Keratinocyte (primary cell): ENCODE data around the gene ASRGL1. TPM values are rescaled to one million over a fixed set of nuclear protein-coding genes. Genes with fewer than 3 reads are reported as not detected.

Source experiments
- DNase-seq: peaks from one replicate; pipeline ENCODE4 v3.0.0-alpha.2; 2011; ENCODE audit warnings: low read depth, missing footprints, low spot score
- FAIRE-seq: peaks from 2 replicates; lab custom pipeline; 2011; peaks lifted over from hg19 to GRCh38; lab: Jason Lieb, UNC
- H2AFZ ChIP-seq: 2 replicates; pipeline ENCODE4 v1.6.0; 2012; ENCODE audit warnings: low read length, control low read depth, inconsistent platforms; ENCODE audit not compliant: control insufficient read depth
- H3K27ac ChIP-seq: 2 replicates; pipeline ENCODE4 v1.5.1; 2011; ENCODE audit warnings: low read length; ENCODE audit not compliant: control insufficient read depth, insufficient read depth
- H3K27me3 ChIP-seq: 3 replicates; pipeline ENCODE4 v1.6.0; 2011; ENCODE audit warnings: low read length; ENCODE audit not compliant: control insufficient read depth, insufficient read depth; ENCODE audit errors: extremely low read depth
- H3K36me3 ChIP-seq, 2 experiments: 2 replicates in 1 of 2; 3 replicates in 1 of 2; pipeline ENCODE4 v1.5.1; 2011; ENCODE audit warnings: low read length in 2 of 2, mild to moderate bottlenecking in 1 of 2; ENCODE audit not compliant: control insufficient read depth in 2 of 2, insufficient read depth in 2 of 2; ENCODE audit errors: extremely low read depth in 1 of 2
- H3K4me1 ChIP-seq: 3 replicates; pipeline ENCODE4 v1.5.1; 2011; ENCODE audit warnings: low read length; ENCODE audit not compliant: control insufficient read depth, insufficient read depth; ENCODE audit errors: extremely low read depth
- H3K4me2 ChIP-seq: 3 replicates; pipeline ENCODE4 v1.6.0; 2011; ENCODE audit warnings: low read depth, low read length; ENCODE audit not compliant: control insufficient read depth, insufficient read depth; ENCODE audit errors: extremely low read depth
- H3K4me3 ChIP-seq, 3 experiments: fragments of 200-600 bp in 1 of 3; sonication (generic) in 1 of 3; 2 replicates in 2 of 3; 3 replicates in 1 of 3; pipeline ENCODE4 v1.5.1; 2011 to 2016; ENCODE audit warnings: low read length in 3 of 3, mild to moderate bottlenecking in 3 of 3, control low read depth in 2 of 3, inconsistent platforms in 1 of 3, low read depth in 1 of 3, mixed read lengths in 1 of 3, mixed run types in 1 of 3, moderate library complexity in 1 of 3; ENCODE audit not compliant: control insufficient read depth in 2 of 3, insufficient read depth in 2 of 3; ENCODE audit errors: extremely low read depth in 1 of 3
- H3K79me2 ChIP-seq: 2 replicates; pipeline ENCODE4 v1.6.0; 2012; ENCODE audit warnings: low read length; ENCODE audit not compliant: control insufficient read depth, insufficient read depth
- H3K9ac ChIP-seq: 3 replicates; pipeline ENCODE4 v1.6.0; 2011; ENCODE audit warnings: low read length; ENCODE audit not compliant: control insufficient read depth, insufficient read depth; ENCODE audit errors: extremely low read depth
- H3K9me1 ChIP-seq: 3 replicates; pipeline ENCODE4 v1.6.0; 2011; ENCODE audit warnings: low read length; ENCODE audit not compliant: control insufficient read depth, insufficient read depth; ENCODE audit errors: extremely low read depth
- H3K9me3 ChIP-seq: 2 replicates; pipeline ENCODE4 v1.5.1; 2012; ENCODE audit warnings: low read depth, low read length; ENCODE audit not compliant: control insufficient read depth
- H4K20me1 ChIP-seq: 3 replicates; pipeline ENCODE4 v1.6.0; 2011; ENCODE audit warnings: low read length; ENCODE audit not compliant: control insufficient read depth, insufficient read depth; ENCODE audit errors: extremely low read depth
- EZH2 ChIP-seq: IDR thresholded peaks from one replicate; pipeline ENCODE4 v1.6.1; 2012; ENCODE audit warnings: inconsistent platforms, mild to moderate bottlenecking, low read length, moderate library complexity
- dilution Hi-C: fragments of 300-500 bp; cut with MboI; formaldehyde crosslinking; loops from one replicate; pipeline ENCODE4 v1.7.0; 2020; ENCODE audit warnings: low sequenced_read_pairs; ENCODE audit not compliant: extremely low pct_ligation_motif_present
- polyA plus RNA-seq, 5 experiments: library from polyadenylated mRNA; depleted of rRNA in 3 of 5; stranded (reverse) in 3 of 5; stranded (forward) in 1 of 5; unstranded in 1 of 5; fragments of >200 nt; gene quantifications; 1 replicate in 1 of 5; 2 replicates in 3 of 5; 3 replicates in 1 of 5; pipeline versions ENCODE4 v1.2.1 to v1.2.3, GENCODE V29; 2011 to 2012; ENCODE audit warnings: missing spikeins in 2 of 5, low read depth in 1 of 5, low replicate concordance in 1 of 5
- TF ChIP-seq, protein P1 (sequence below), 3 experiments: IDR thresholded peaks in 1 of 3; conservative IDR thresholded peaks in 1 of 3; optimal IDR thresholded peaks in 1 of 3; 2 replicates in 2 of 3; 3 replicates in 1 of 3; pipeline versions ENCODE3 to v1.5.1; 2011; ENCODE audit warnings: low read length in 3 of 3, mild to moderate bottlenecking in 3 of 3, moderate library complexity in 2 of 3, control low read depth in 1 of 3, inconsistent platforms in 1 of 3; ENCODE audit not compliant: insufficient read depth in 2 of 3; ENCODE audit errors: extremely low read depth in 1 of 3

ASRGL1 gene
- polyA plus RNA-seq, 1 donor (not counting 4 experiments of a cell fraction or from before 2014, with no cell fraction given) = 0.05 TPM

DNA sequence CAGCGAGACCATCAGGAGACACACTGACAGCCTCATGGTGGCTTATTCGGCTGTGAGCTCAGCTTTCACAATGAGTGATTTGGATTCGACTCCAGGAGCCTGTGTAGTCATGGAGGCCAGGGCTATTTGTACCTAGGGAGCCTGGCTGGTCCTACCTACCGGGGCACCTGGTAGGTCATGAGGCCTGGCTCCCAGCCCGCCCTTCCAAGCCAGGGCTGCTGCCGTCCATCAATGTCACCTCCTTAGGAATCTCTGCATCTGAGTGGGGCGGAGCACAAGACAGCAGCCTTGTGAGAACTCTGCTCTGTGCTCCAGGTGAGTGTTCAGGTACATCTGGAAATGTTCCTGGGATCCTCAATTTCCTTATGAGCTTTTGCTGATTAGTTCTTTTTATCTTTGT lies 38.3 kb upstream of the ASRGL1 start, which contains the start of gene SCGB1D4:
SCGB1D4 (minus strand) TSS at position 101 of the 400 bp plus-strand sequence; CDS start at position 36, 65 bp downstream.
- H3K27ac ChIP-seq = no peak within 1 kb of the TSS
- dilution Hi-C loops = no loop called here

DNA sequence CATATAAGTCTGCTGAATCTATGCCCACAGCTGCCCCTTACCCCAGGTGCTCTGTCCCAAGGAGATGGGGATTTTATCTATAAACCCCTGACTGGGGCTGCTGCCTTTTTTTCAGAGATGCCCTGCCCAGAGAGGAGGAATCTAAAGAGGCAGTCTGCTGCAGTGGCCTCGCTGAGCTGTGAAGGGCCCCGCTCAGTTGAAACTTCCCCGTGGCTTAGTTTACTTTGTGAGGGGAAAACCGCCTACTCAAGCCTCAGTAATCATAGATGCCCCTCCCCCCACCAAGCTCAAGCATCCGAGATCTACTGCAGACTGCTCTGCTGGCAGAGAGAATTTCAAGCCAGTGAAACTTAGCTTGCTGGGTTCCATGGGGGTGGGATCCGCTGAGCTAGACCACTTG lies 31.0 kb upstream of the ASRGL1 start:
- Histone ChIP-seq H3K27me3 (no peaks in the 10 kb centered on the region), H3K36me3 (no peaks in the 10 kb centered on the region), H3K9me3 (no peaks in the 10 kb centered on the region), H2AFZ (no peak overlapping the region), H3K9me1 (no peaks in the 10 kb centered on the region), H4K20me1 (no peaks in the 10 kb centered on the region), H3K9ac (no peak overlapping the region), H3K4me3 (no peak overlapping the region), H3K79me2 (no peaks in the 10 kb centered on the region), H3K27ac (no peak overlapping the region), H3K4me1 (no peaks in the 10 kb centered on the region), H3K4me2 (no peak overlapping the region)
- FAIRE-seq (no peak), DNase-seq (no peak)
- TF ChIP-seq, protein P1, sequence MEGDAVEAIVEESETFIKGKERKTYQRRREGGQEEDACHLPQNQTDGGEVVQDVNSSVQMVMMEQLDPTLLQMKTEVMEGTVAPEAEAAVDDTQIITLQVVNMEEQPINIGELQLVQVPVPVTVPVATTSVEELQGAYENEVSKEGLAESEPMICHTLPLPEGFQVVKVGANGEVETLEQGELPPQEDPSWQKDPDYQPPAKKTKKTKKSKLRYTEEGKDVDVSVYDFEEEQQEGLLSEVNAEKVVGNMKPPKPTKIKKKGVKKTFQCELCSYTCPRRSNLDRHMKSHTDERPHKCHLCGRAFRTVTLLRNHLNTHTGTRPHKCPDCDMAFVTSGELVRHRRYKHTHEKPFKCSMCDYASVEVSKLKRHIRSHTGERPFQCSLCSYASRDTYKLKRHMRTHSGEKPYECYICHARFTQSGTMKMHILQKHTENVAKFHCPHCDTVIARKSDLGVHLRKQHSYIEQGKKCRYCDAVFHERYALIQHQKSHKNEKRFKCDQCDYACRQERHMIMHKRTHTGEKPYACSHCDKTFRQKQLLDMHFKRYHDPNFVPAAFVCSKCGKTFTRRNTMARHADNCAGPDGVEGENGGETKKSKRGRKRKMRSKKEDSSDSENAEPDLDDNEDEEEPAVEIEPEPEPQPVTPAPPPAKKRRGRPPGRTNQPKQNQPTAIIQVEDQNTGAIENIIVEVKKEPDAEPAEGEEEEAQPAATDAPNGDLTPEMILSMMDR (optimal IDR thresholded peaks at IDR 0.05 in 1 of 3, IDR thresholded peaks at IDR 0.05 in 1 of 3, conservative IDR thresholded peaks at IDR 0.05 in 1 of 3; ENCODE audit: extremely low read depth in 1 of 3, insufficient read depth in 2 of 3, low read length in 3 of 3) = no peak
- no peak for TF ChIP-seq EZH2
- dilution Hi-C loops = no loop called here

More for the DNA sequence above, 38.3 kb upstream of the ASRGL1 start, which contains the start of gene SCGB1D4:
- Histone ChIP-seq H3K4me1 (no peaks in the 10 kb centered on the region), H3K9ac (no peak within 1 kb of the TSS), H3K9me1 (no peaks in the 10 kb centered on the region), H3K4me2 (no peak within 1 kb of the TSS), H4K20me1 (no peaks in the 10 kb centered on the region), H3K79me2 (no peaks in the 10 kb centered on the region), H3K9me3 (no peaks in the 10 kb centered on the region), H3K4me3 (no peak within 1 kb of the TSS), H3K27me3 (peaks cover 6% of the 10 kb centered on the region), H3K36me3 (no peaks in the 10 kb centered on the region), H2AFZ (no peak within 1 kb of the TSS)
- DNase-seq = no peak
- no peak for TF ChIP-seq EZH2
- TF ChIP-seq, protein P1 (optimal IDR thresholded peaks at IDR 0.05 in 1 of 3, IDR thresholded peaks at IDR 0.05 in 1 of 3, conservative IDR thresholded peaks at IDR 0.05 in 1 of 3; ENCODE audit: extremely low read depth in 1 of 3, insufficient read depth in 2 of 3, low read length in 3 of 3) = no peak
- no peak for FAIRE-seq
